GM23338 (cell line): ENCODE data around the gene DTD1. TPM values are rescaled to one million over a fixed set of nuclear protein-coding genes. Genes with fewer than 3 reads are reported as not detected.

Experiments
- ATAC-seq: fragments of 200-7000 bp; cut with Tn5 transposase; 3 replicates; pipeline ENCODE4 v1.9.1; 2020
- DNase-seq: peaks from one replicate; pipeline ENCODE4 v3.0.0-alpha.2; 2015; ENCODE audit warnings: low spot score
- H2AFZ ChIP-seq: fragments of 200-600 bp; sonication (generic); 2 replicates; pipeline ENCODE4 v1.8.0; 2016; ENCODE audit warnings: antibody characterized with exemption, mild to moderate bottlenecking, moderate library complexity
- H3F3A ChIP-seq: fragments of 200-600 bp; sonication (generic); replicated peaks from 2 replicates; pipeline ENCODE4 v1.8.0; 2017; ENCODE audit warnings: antibody characterized with exemption, mixed run types, low read depth
- H3K27ac ChIP-seq: fragments of 200-600 bp; sonication (generic); 2 replicates; pipeline ENCODE4 v1.6.1; 2016; ENCODE audit warnings: low read depth
- H3K27me3 ChIP-seq: fragments of 200-600 bp; sonication (generic); 2 replicates; pipeline ENCODE4 v1.8.0; 2016; ENCODE audit warnings: mild to moderate bottlenecking, mixed run types, moderate library complexity; ENCODE audit not compliant: insufficient read depth
- H3K36me3 ChIP-seq: fragments of 200-600 bp; sonication (generic); 2 replicates; pipeline ENCODE4 v1.8.0; 2016; ENCODE audit warnings: mild to moderate bottlenecking; ENCODE audit not compliant: insufficient read depth
- H3K4me1 ChIP-seq: fragments of 200-600 bp; sonication (generic); 2 replicates; pipeline ENCODE4 v1.8.0; 2016; ENCODE audit warnings: mild to moderate bottlenecking, moderate library complexity; ENCODE audit not compliant: insufficient read depth
- H3K4me2 ChIP-seq: fragments of 200-600 bp; sonication (generic); 2 replicates; pipeline ENCODE4 v1.7.1; 2017; ENCODE audit warnings: mixed run types
- H3K4me3 ChIP-seq: fragments of 200-600 bp; sonication (generic); 2 replicates; pipeline ENCODE4 v1.6.1; 2016; ENCODE audit warnings: mixed run types
- H3K79me2 ChIP-seq: fragments of 200-600 bp; sonication (generic); replicated peaks from 2 replicates; pipeline ENCODE4 v1.8.0; 2017; ENCODE audit warnings: mild to moderate bottlenecking; ENCODE audit not compliant: insufficient read depth
- H3K9me2 ChIP-seq: fragments of 200-600 bp; sonication (generic); 2 replicates; pipeline ENCODE4 v1.8.0; 2017; ENCODE audit not compliant: insufficient read depth
- H4K20me1 ChIP-seq: fragments of 200-600 bp; sonication (generic); replicated peaks from 2 replicates; pipeline ENCODE4 v1.8.0; 2017; ENCODE audit warnings: mild to moderate bottlenecking; ENCODE audit not compliant: insufficient read depth
- H3K27ac Mint-ChIP-seq: 2 replicates; pipeline ENCODE4 v1.8.0; 2020; ENCODE audit warnings: inconsistent platforms, mild to moderate bottlenecking, moderate library complexity, mixed read lengths
- H3K27me3 Mint-ChIP-seq: 3 replicates; pipeline ENCODE4 v1.8.0; 2022; ENCODE audit warnings: low read depth, mild to moderate bottlenecking, moderate library complexity, mixed read lengths, inconsistent platforms; ENCODE audit not compliant: insufficient read depth, poor library complexity
- H3K36me3 Mint-ChIP-seq: 3 replicates; pipeline ENCODE4 v1.8.0; 2021; ENCODE audit warnings: low read depth, mild to moderate bottlenecking, inconsistent platforms, moderate library complexity, mixed read lengths
- H3K4me1 Mint-ChIP-seq: 3 replicates; pipeline ENCODE4 v1.8.0; 2020; ENCODE audit warnings: mild to moderate bottlenecking, inconsistent platforms, mixed read lengths
- H3K4me3 Mint-ChIP-seq: 3 replicates; pipeline ENCODE4 v1.8.0; 2021; ENCODE audit warnings: moderate library complexity, mild to moderate bottlenecking, inconsistent platforms, mixed read lengths
- H3K9me3 Mint-ChIP-seq: 3 replicates; pipeline ENCODE4 v1.8.0; 2020; ENCODE audit warnings: moderate library complexity, mild to moderate bottlenecking, inconsistent platforms, mixed read lengths
- CREB1 ChIP-seq: fragments of 250-450 bp; sonication (Bioruptor Pico); IDR thresholded peaks from 2 replicates; pipeline ENCODE4 v1.5.0; 2020; ENCODE audit warnings: low read depth, mild to moderate bottlenecking, moderate library complexity
- CTCF ChIP-seq, 2 experiments: fragments of 200-600 bp in 1 of 2; sonication (generic) in 1 of 2; conservative IDR thresholded peaks; 2 replicates each; pipeline versions ENCODE4 v1.5.1 to v1.6.1; 2016 to 2017; ENCODE audit warnings: antibody characterized with exemption in 2 of 2, low read depth in 2 of 2, mild to moderate bottlenecking in 2 of 2, moderate library complexity in 1 of 2
- ZNF114 ChIP-seq: fragments of 250-450 bp; sonication (Bioruptor Pico); IDR thresholded peaks from 2 replicates; pipeline ENCODE4 v1.5.0; 2020; ENCODE audit warnings: mild to moderate bottlenecking, moderate library complexity
- ZNF331 ChIP-seq: fragments of 250-450 bp; sonication (Bioruptor Pico); IDR thresholded peaks from 2 replicates; pipeline ENCODE4 v1.5.0; 2020; ENCODE audit warnings: low read depth, mild to moderate bottlenecking, moderate library complexity
- ZNF462 ChIP-seq: fragments of 250-450 bp; sonication (Bioruptor Pico); IDR thresholded peaks from 2 replicates; pipeline ENCODE4 v1.5.0; 2020; ENCODE audit warnings: mild to moderate bottlenecking, moderate library complexity
- polyA plus RNA-seq: library from polyadenylated mRNA; unstranded; fragments of >200 nt; fragmentation: Nextera tagmentation; extraction: Ambion mirVana; gene quantifications from 2 replicates; pipeline ENCODE4 v1.2.1, GENCODE V29; 2016
- total RNA-seq: library from RNA; depleted of rRNA; stranded (reverse); fragments of >200 nt; shearing (Covaris generic); gene quantifications from 2 replicates; pipeline ENCODE4 v1.2.3, GENCODE V29; 2014

DTD1 gene
- total and polyA plus RNA-seq, 2 experiments from 2014 or later: 69.8 to 74.0 TPM

GRCh38 chr20:18623156-18623910, 35.5 kb downstream of the DTD1 start:
- no peaks in the 10 kb centered on the region for H3K9me3 Mint-ChIP-seq
- Histone ChIP-seq H2AFZ (no peak overlapping the region), H3K27ac (no peak overlapping the region), H3K36me3 (no peaks in the 10 kb centered on the region), H4K20me1 (no peaks in the 10 kb centered on the region), H3K79me2 (no peaks in the 10 kb centered on the region; the same call in 1 of the 2 replicates), H3F3A (no peaks in the 10 kb centered on the region), H3K9me2 (no peaks in the 10 kb centered on the region), H3K27me3 (no peaks in the 10 kb centered on the region), H3K4me3 (no peak overlapping the region), H3K4me1 (no peaks in the 10 kb centered on the region), H3K4me2 (no peak overlapping the region)
- DNase-seq (no peak), ATAC-seq (no peak)
- TF ChIP-seq ZNF114 (CRISPR knock-in tag) (no peak), CREB1 (no peak), ZNF331 (CRISPR knock-in tag) (no peak), CTCF (conservative IDR thresholded peaks at IDR 0.05; ENCODE audit: low read depth in 2 of 2) (no peak), ZNF462 (CRISPR knock-in tag) (no peak)
- H3K4me1 Mint-ChIP-seq: no peaks in the 10 kb centered on the region; the same call in 2 of the 3 replicates
- peaks cover 3% of the 10 kb centered on the region for H3K27me3 Mint-ChIP-seq
- peaks cover 6% of the 10 kb centered on the region; the same call in 2 of the 3 replicates for H3K36me3 Mint-ChIP-seq
- no peak overlapping the region for H3K27ac Mint-ChIP-seq
- H3K4me3 Mint-ChIP-seq: no peak overlapping the region
